GM18907 (cell line): ENCODE results near the gene HTT.
"Not testable (repeated sequence)": the region's sequence is repeated elsewhere in the genome, so short reads cannot be mapped to it uniquely, and the experiment has no call there.

Source experiments
- ATAC-seq: cut with Tn5 transposase; IDR thresholded peaks from one replicate; pipeline ENCODE4 v1.9.1; 2021; ENCODE audit warnings: mild to moderate bottlenecking, moderate library complexity; ENCODE audit not compliant: unreplicated experiment

The HTT gene

DNA sequence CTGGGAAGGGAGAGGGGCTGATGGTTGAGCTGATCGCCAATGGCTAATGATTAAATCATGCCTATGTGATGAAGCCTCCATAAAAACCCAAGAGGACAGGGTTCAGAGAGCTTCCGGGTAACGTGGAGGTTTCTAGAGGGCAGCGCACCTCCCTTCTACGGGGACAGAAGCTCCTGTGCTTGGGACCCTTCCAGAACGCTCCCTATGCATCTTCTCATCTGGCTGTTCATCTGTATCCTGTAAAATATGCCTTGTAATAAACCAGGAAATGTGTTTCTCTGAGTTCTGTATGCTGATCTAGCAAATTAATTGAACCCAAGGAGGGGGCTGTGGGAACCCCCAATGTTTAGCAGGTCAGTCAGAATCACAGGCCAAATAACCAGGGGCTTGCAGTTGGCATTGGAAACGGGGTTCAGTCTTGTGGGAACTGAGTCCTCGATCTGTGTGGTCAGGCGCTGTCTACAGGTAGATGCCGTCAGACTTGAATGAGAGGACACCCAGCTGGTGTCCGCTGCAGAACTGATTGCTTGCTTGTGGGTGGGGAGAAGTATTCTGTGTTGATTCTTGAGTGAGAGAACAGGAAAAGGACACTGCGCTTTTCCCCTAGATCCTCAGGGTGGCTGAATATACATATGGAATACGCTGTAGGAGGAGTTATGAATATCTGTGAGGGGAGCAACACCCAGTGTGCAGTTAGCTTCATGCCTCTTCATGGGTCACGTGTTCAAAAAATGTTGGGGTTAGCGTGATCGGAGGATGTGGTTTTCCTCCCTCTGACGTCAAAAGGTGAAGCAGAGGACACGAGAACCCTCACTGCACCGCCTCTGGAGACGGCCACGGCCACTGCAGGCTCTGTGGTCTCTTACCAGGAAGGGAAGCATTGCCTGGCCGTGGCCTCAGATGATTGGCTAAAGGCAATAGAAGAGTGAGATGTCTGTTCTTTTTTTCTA lies 29.3 kb upstream of the HTT start:
- ATAC-seq, result no peak

DNA sequence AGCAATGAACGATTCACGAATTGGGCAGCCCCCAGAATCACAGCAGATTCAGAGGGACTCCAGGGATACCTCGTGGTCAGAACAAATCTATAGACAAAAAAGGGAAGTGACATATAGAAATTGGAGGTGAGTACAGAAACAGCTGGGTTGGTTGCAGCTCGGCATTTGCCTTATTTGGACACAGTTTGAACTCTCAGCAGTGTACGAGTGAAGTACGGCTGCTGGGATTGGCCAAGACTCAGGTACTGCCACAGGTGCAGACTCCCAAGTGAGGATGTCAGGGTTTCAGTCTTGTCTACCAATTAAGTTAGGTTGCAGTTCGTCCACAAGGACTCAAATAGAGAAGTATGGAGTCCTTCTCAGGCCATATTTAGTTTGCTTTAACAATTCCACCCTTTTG lies 28.3 kb upstream of the HTT start:
- ATAC-seq, result no peak

DNA sequence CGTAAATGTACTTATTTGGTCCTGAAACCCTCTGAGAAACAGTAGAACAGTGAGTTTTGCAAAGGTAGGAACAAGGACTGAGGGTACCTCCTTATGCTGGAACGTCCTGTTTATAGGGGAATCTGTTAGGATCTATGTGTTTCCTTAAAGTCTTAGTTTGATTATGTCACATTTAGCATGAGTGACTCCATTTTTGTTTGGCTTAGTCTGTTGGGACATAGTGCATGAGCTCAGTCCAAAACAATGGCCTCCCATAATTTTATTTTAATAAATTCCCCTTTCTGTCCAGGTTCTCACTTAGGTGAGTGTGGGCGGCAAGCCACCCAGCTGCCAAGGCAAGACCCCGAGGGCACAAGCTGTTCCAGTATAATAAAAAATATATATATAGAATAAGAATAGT lies 27.9 kb upstream of the HTT start:
- ATAC-seq, result no peak

- peak; percentile 87 for ATAC-seq
These were observed 26.8 kb upstream of the HTT start for GRCh38 chr4:3047464-3048286.

DNA sequence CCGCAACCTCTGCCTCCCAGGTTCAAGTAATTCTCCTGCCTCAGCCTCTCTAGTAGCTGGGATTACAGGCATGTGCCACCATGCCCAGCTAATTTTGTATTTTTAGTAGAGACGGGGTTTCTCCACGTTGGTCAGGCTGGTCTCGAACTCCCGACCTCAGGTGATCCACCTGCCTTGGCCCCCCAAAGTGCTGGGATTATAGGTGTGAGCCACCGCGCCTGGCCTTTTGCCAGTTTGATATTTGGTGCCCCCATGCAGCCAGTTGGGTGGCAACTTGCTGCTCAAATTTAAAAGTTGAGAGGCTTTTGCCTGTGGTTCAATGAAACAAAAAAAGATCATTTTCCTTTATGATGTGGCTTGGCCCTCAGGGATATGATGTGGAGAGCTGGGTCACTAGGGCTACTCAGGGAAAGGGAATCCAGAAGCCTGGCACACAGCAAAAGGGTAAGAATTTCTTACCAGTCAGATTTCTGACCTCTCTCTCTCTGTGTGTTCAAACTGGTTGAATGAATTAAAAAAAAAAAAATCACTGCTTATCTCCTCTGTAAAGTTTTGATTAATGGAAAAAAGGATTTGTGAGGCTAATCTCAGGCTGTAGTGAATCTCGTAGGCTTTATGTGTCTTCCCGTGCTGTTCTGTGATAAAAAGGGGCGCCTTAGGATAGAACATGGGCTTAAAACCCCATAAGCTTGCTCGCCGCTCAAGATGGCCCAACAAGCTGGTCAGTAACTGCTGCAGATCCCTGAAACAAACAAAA lies 23.2 kb upstream of the HTT start:
- not testable (repeated sequence) for ATAC-seq

DNA sequence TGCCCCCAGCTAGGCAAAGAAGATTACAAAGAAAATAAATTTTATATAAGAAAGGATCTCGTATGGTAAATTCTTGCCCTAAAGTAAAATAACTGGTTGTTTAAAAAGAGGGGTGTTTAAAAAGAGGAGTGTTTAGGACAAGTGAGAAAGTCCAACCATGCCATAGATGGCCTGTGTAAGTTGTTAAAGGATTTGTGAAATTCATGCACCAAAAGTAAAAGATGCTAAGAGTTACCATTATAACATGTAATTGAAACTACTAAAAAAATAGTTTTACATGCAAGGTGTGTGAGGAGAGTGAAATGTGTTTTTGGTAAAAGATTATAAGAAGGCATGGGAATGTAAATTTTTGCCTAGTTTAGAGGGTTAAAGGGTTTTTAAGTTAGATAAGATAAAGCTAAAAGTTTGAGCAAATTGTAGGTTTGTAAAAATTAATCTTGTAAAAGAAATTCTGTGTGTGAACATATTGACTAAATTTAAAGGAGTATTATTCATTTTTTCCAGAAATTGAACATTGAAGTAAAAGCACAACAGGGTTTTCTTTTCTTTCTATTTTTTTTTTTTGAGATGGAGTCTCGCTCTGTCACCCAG lies 20.2 kb upstream of the HTT start:
- ATAC-seq, result no peak

DNA sequence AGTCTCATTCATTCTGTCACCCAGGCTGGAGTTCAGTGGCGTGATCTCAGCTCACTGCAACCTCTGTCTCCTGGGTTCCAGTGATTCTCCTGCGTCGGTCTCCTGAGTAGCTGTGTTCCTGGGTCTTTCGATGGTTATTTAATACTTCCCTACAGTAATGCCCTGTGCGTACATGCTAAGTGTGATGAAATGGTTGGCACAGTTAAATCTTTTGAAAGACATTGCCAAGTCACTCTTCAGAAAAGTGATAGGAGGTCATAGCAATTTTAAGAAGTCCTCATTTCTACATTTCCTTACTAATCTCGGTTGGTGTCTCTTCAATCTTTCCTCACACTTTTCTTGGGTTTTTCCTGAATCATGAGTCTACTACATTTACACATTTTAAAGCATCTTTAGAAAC lies 14.5 kb upstream of the HTT start:
- no peak for ATAC-seq

- ATAC-seq, result no peak
These were observed 13.5 kb upstream of the HTT start for GRCh38 chr4:3060946-3061345.

GRCh38 chr4:3062471-3062870 lies 12.0 kb upstream of the HTT start:
- no peak for ATAC-seq

GRCh38 chr4:3065551-3065950 lies 8.9 kb upstream of the HTT start:
- ATAC-seq, result no peak

DNA sequence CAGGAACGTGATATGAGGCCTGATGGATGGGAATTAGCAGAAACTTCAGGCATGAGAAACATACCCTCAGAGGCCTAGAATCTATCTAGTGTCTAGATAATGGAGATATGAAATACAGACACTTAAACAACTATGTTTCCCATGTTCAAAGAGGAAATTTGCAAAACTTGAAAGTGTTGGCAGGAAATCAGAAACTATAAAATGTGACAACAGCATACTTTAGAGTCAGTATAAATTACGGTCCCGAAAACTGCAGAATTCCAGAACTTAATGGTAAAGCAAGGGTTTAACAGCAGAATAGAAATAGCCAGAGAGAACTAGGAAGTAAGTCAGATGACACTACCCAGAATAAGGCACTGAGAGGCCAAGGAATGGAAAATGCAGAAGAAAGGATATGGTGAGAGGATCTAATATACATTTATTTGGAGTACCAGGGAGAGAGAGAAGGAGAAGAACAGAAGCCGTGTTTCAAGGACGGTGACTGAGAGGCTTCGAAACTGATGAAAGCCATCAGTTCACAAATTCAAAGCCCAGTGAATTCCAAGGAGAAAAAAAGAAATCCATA lies 7.6 kb upstream of the HTT start:
- no peak for ATAC-seq

- ATAC-seq, result no peak
These were observed 6.9 kb upstream of the HTT start for GRCh38 chr4:3067473-3068001.

DNA sequence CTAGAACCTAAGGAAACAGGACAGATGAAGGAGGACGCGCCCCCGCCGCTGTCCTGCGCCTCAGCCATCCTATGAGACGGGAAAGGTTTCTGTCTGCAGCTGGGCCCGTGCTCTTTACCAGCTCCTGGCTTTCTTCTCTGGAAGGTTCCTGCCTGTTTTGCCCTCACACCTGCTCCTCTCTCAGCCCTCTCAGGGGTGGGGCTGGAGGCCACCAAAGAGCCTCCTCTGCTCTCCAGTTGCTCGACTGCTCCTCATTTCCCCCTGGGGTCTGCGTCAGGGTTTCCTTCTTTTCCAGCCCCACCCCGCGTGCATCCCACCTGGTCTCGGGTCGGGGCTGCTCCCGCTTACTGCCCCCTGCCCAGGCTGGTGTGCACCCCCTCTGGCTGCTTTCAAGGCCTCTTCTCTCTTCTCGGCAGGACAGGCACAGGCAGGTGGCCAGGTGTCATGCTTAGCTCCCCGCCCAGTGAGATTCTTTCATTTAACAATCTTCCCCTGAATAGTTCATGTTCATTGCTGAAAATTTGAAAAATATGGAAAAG lies 4.8 kb upstream of the HTT start:
- no peak for ATAC-seq

DNA sequence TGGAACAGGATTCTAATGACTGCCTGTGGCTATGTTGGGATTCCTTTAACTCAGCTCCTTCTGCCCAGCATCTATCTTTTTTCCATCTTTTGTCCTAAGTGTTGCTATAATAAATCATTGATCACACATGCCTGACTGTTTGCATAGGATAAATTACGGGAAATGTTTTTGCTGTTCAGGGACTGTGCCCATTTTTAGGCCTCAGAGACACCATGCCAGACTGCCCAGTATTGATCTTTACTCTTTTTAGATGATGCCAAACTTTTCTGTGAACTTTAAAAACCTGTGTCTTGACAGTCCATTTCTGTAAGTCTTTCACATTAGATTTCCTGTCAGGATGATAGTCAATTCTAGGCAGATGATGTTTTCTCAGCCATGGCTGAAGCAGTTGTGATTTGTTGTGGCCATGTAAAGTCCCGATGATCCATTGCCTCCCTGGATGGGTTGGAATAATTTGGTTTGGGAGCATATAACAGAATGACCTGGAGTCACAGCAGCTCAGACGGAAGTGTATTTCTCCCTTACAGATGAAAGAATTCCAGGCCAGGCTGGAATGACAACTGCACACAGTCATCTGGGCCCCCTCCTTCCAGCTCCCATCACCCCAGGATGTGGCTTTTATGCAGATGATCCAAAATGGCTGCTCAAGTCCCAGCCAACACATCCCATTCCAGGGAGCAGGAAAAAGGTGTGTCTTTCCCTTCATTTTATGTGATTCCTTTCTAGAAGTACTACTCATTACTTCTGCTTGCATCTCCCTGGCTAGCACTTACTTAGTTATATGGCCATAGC lies 3.6 kb upstream of the HTT start:
- ATAC-seq, result no peak

- ATAC-seq, result no peak
These were observed 2.7 kb upstream of the HTT start for GRCh38 chr4:3071811-3072210.

GRCh38 chr4:3073158-3074077 lies 1.1 kb upstream of the HTT start:
- peak; percentile 29 for ATAC-seq

- ATAC-seq, result peak; percentile 18
These were observed 568 bp downstream of the HTT start for GRCh38 chr4:3074846-3075651.
